GM18526 (cell line): ENCODE results near the gene MCM5.
A peak's percentile ranks its signal among the peaks of the same experiment; 100 is the strongest.

Experiments
- POLR2A ChIP-seq: IDR thresholded peaks from 3 replicates; pipeline ENCODE4 v1.6.1; 2011; ENCODE audit not compliant: insufficient read length; ENCODE audit errors: extremely low read depth

MCM5 gene

GRCh38 chr22:35392357-35392756, 7.6 kb upstream of the MCM5 start:
- no peak for TF ChIP-seq POLR2A

DNA sequence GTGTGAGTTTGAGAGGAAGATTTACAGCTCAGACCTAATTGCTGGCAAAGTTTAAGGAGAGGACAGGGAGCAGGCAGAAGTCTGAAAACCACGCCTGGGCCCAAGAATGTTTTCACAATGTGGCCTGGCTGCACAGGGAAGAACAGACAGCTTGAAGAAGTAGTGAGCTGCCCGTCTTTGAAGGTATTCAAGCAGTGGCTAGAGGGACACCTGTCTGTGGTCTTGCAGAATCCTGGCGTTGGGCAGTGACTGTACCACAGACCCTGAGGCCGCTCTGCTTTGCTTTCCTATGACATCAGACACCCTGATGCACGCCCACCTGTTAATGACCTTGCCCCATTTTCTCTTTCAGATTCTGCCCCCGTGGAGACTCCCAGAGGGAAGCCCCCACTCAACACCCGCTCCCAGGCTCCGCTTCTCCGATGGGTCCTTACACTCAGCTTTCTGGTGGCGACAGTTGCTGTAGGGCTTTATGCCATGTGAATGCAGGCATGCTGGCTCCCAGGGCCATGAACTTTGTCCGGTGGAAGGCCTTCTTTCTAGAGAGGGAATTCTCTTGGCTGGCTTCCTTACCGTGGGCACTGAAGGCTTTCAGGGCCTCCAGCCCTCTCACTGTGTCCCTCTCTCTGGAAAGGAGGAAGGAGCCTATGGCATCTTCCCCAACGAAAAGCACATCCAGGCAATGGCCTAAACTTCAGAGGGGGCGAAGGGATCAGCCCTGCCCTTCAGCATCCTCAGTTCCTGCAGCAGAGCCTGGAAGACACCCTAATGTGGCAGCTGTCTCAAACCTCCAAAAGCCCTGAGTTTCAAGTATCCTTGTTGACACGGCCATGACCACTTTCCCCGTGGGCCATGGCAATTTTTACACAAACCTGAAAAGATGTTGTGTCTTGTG, 6.6 kb upstream of the MCM5 start:
- TF ChIP-seq POLR2A = no peak

- TF ChIP-seq POLR2A = no peak
Measured at GRCh38 chr22:35394011-35394312, 6.0 kb upstream of the MCM5 start.

DNA sequence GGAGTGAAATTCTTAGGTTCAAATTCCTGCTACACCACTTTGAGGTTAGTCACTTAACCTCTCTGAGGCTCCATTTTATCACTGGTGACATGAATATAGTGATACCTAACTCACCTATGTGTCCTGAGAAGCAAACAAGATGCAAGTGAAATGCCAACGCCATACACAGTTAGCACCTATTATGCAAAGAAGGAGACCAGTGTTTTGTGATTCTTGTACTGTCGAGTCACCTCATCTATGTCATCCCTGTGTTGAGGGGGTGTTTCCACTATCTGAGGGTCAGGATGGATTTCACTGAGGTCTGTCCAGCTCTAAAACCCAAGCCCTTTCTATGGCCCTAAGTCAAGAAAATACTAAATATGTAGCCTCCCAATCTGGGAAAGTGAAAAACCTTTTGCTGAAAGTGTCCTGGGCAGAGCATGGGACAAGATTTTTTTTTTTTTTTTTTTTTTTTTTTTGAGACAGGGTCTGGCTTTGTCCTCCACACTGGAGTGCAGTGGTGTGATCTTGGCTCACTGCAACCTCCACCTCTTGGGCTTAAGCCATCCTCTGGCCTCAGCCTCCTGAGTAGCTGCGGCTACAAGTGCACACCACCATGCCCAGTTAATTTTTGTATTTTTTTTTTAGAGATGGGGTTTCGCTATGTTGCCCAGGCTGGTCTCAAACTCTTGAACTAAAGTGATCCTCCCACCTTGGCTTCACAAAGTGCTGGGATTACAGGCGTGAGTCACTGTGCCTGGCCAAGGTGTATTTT, 5.0 kb upstream of the MCM5 start:
- TF ChIP-seq POLR2A = no peak

DNA sequence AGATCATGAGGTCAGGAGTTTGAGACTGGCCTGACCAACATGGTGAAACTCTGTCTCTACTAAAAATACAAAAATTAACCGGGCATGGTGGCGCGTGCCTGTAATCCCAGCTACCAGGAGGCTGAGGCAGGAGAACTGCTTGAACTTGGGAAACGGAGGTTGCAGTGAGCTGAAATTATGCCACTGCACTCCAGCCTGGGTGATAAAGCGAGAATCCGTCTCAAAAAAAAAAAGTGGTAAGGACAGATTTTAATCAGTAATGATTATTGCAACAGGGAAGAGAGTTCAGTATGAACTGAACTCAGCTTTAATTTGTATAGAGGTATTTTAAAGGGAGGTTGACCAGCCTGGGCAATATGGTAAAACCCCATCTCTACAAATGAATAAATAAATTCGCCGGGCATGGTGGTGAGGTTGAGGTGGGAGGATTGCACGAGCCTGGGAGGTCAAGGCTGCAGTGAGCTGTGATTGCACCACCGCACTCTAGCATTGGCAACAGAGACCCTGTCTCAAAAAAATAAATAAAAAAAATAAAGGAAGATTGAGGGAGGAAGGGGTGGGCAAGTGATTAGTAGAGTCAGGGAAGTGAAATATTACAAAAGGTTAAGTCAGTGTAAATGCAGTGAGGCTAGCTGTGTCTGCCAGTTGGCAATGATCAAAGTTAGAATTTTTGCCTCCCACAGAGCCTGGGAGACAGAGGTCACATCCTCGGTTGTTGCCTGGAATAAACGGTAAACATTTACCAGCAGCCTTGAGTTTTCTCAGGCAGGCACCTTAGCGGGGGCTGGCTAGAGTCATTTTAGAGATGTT, 2.6 kb upstream of the MCM5 start:
- TF ChIP-seq POLR2A = no peak

GRCh38 chr22:35398591-35398973, 1.4 kb upstream of the MCM5 start:
- TF ChIP-seq POLR2A = no peak

GRCh38 chr22:35399114-35399677, 744 bp upstream of the MCM5 start:
- TF ChIP-seq POLR2A = no peak

DNA sequence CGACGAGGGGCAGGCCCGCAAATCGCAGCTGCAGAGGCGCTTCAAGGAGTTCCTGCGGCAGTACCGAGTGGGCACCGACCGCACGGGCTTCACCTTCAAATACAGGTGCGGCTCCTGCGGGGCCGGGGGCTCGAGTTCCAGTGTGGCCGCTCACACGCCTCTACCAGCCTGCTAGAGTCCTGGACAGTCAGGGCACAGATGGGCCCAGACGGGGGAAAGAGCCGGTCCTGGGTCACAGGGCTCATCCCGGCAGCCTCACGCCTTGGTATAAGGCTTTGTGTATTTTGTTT, 506 bp downstream of the MCM5 start:
- no peak for TF ChIP-seq POLR2A

DNA sequence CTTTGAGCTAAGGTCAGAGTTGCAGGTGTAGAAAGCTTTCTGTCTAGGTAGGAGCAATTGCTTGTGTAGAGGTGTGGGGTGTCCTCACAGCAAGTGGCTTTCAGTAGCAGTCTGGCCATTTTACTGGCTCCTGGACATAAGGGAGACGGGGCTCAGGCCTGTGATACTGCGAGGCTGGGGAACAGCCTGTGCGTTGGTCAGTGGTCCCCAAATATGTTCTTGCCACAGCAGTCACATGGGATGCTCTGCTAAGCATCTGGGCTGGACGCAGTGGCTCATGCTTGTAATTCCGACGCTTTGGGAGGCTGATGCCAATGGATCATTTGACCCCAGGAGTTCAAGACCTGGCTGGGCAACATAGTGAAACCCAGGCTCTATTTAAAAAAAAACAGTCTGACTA, 1.9 kb downstream of the MCM5 start:
- no peak for TF ChIP-seq POLR2A

DNA sequence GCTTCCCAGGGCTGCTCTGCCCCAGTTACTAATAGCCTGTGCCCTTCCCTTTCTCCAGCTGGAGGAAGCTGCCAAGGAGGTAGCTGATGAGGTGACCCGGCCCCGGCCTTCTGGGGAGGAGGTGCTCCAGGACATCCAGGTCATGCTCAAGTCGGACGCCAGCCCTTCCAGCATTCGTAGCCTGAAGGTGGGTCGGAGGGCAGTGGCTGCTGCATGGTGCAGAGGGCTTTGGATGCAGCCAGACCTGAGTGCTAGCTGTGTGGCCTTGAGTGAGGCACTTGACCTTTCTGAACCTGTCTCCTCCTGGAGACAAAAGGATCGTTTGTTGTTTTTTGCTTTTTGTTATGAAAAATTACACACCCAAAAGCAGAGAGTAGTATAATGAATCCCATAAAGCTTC, 3.4 kb downstream of the MCM5 start:
- TF ChIP-seq POLR2A = no peak

DNA sequence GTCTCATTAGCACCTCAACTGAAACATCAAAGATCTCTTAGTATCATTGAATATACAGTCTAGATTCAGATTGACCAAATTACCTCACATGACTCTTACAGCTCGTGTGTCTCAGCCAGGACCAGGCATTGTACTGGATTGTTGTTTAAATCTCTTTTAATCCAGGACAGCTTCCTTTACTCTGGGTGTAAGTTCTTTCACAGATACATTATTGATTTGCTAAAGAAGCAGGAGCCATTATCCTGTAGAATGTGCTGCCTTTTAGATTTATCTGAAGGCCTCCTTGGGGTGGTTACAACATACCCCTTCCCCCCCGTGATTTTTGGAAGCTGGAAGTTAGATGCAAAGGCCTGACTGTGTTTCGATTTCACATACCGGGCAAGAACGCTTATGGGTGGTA, 4.2 kb downstream of the MCM5 start:
- TF ChIP-seq POLR2A = no peak

DNA sequence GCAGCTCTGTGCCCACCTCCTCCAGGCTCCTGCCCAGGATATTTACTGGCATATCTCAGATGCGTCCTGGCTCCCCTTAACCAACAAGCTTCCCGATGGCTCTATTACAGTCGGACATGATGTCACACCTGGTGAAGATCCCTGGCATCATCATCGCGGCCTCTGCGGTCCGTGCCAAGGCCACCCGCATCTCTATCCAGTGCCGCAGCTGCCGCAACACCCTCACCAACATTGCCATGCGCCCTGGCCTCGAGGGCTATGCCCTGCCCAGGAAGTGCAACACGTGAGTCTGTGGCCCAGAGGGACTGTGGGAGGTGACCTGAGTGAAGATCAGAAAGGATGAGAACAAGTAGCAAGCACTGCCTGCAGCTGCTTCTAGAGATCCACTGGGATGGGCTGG, 6.5 kb downstream of the MCM5 start:
- TF ChIP-seq POLR2A = no peak

DNA sequence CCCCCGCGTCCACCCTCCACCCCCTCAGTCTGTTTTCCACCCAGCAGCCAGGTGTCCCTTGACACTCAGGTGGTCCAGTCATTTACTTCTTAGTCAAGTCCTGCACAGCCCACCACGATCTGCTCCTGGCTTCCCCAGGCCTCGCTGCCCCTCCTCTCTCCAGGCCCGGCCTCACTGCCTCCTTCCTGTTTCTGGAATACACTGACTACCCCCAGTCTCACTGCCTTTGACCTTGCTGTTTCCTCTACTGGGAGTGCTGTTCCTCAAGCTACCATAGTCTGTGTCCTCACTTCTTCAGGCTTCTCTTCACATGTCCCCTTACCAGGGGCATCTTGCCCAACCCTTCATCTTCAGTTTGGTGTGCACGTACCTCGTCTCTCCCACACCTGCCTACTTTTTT, 7.4 kb downstream of the MCM5 start:
- no peak for TF ChIP-seq POLR2A

DNA sequence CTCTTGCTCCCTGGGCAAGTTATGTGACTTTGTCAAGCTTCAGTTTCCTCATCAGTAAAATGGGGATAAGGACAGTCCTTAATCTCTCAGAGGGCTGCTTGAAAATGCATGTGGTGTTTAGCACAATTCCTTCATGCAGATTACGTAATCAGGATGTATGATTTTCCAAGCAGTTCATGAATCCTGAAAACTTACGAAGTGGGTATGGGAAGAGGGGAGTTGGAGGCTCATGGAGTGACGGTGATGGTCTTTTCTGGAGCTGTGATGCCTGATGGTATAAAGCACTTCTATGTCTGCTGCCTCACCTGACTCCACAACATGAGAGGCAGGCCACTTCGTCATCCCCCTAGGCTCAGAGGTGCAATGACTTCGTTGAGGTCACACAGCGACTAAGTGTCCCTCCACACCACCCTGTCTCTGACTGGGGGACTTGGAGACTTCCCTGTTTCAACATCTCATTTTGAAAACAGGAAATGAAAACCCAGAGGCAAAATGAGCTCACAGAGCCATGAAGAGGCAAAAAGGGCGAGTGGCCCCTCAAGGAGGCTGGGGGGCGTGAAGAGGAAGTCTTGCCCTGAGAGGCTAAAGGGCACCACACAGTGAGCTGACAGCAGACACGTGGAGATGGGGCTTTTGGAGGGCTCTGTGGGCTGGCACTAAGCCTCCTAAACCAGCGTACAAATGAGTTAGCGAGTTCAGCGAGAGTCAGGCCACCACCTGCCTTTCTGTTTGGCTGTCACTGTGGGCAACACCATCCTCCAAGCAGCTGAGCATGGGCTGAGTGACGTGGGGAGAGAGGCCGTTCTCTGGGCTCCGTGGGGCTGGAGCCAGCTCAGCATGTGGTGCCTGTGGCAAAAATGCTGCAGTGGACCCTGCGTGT, 10.1 kb downstream of the MCM5 start:
- peak; percentile 37 for TF ChIP-seq POLR2A

- no peak for TF ChIP-seq POLR2A
Measured at GRCh38 chr22:35410663-35411034, 10.7 kb downstream of the MCM5 start.
